ENCODE results near the gene PITPNM1. TPM values are rescaled to one million over a fixed set of nuclear protein-coding genes. Genes with fewer than 3 reads are reported as not detected.

PITPNM1 gene
- total RNA-seq, 4 donors from 2014 or later = 12.4 to 25.7 (median 19.7) TPM

- DNase-seq (ENCODE audit: low spot score in 2 of 2) = no peak
- no peak for TF ChIP-seq EP300 (IDR thresholded peaks at IDR 0.05)
- 71% methylated on average over 5 of the region's 5 CpGs for WGBS
Measured at GRCh38 chr11:67530282-67530592, 25.1 kb upstream of the PITPNM1 start.

DNA sequence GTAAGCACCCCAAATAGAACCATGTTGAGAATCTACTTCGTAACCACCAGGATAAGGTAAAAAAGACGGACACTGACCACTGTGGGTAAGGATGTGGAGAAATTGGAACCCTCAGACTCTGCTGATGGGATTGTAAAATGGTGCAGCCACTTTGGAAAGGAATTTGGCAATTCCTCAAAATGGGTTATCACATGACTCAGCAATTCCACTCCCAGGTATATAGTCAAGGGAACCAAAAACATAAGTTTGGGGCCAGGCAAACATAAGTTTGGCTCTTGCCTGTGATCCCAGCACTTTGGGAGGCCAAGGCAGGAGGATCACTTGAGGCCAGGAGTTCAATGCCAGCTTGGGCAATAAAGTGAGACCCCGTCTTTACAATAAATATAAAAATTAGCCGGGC lies 23.2 kb upstream of the PITPNM1 start:
- TF ChIP-seq POLR2A (IDR thresholded peaks at IDR 0.05) = no peak
- TF ChIP-seq POLR2AphosphoS5 (IDR thresholded peaks at IDR 0.05) = no peak
- TF ChIP-seq EP300 (IDR thresholded peaks at IDR 0.05) = no peak
- TF ChIP-seq CTCF (IDR thresholded peaks at IDR 0.05) = no peak
- no peaks in the 10 kb centered on the region for H3K36me3 ChIP-seq
- H3K27ac ChIP-seq = no peak overlapping the region
- H3K4me3 ChIP-seq = no peak overlapping the region
- DNase-seq (ENCODE audit: low spot score in 2 of 2) = no peak
- WGBS = 92% methylated on average over 4 of the region's 4 CpGs
- H3K9me3 ChIP-seq = no peaks in the 10 kb centered on the region
- no peaks in the 10 kb centered on the region for H3K4me1 ChIP-seq
- peaks cover 28% of the 10 kb centered on the region for H3K27me3 ChIP-seq

More at GRCh38 chr11:67530282-67530592, 25.1 kb upstream of the PITPNM1 start:
- H3K36me3 ChIP-seq = no peaks in the 10 kb centered on the region
- H3K27ac ChIP-seq = no peak overlapping the region
- no peak overlapping the region for H3K4me3 ChIP-seq
- no peaks in the 10 kb centered on the region for H3K9me3 ChIP-seq
- H3K27me3 ChIP-seq = peaks cover 10% of the 10 kb centered on the region
- H3K4me1 ChIP-seq = no peaks in the 10 kb centered on the region

GRCh38 chr11:67525275-67525976 lies 20.3 kb upstream of the PITPNM1 start:
- TF ChIP-seq CTCF (IDR thresholded peaks at IDR 0.05) = no peak
- no peak for TF ChIP-seq POLR2AphosphoS5 (IDR thresholded peaks at IDR 0.05)
- TF ChIP-seq POLR2A (IDR thresholded peaks at IDR 0.05) = no peak
- no peak for TF ChIP-seq EP300 (IDR thresholded peaks at IDR 0.05)
- no peaks in the 10 kb centered on the region for H3K36me3 ChIP-seq
- no peak overlapping the region for H3K27ac ChIP-seq
- no peak overlapping the region for H3K4me3 ChIP-seq
- WGBS = 83% methylated on average over 5 of the region's 5 CpGs
- H3K27me3 ChIP-seq = peaks cover 30% of the 10 kb centered on the region
- DNase-seq (ENCODE audit: low spot score in 2 of 2) = no peak
- H3K9me3 ChIP-seq = no peaks in the 10 kb centered on the region
- no peaks in the 10 kb centered on the region for H3K4me1 ChIP-seq

DNA sequence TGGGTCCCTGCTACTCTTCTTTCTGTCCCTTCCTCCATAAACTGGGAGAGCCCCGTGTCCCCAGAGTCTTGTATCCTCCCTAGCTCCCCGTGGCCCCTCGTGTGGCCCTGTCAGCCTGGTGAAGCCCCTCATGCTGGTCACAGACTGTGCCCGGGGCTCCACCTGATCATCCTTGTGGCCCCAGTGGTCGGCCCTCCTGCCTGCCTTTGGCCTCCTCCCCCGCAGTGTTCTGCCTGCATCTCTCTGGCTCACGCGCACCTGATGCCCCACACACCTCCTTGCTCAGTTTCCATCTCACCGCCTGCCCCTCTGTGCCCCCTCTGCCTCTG lies 19.3 kb upstream of the PITPNM1 start:
- Histone ChIP-seq H3K4me3 (no peak overlapping the region), H3K4me1 (no peaks in the 10 kb centered on the region), H3K27me3 (peaks cover 30% of the 10 kb centered on the region), H3K27ac (no peak overlapping the region), H3K36me3 (no peaks in the 10 kb centered on the region), H3K9me3 (no peaks in the 10 kb centered on the region)
- no peak for DNase-seq (ENCODE audit: low spot score in 2 of 2)
- WGBS = 86% methylated on average over 9 of the region's 9 CpGs
- no peak for TF ChIP-seq EP300 (IDR thresholded peaks at IDR 0.05)
- TF ChIP-seq POLR2AphosphoS5 (IDR thresholded peaks at IDR 0.05) = no peak
- TF ChIP-seq POLR2A (IDR thresholded peaks at IDR 0.05) = no peak
- no peak for TF ChIP-seq CTCF (IDR thresholded peaks at IDR 0.05)

- no peaks in the 10 kb centered on the region for H3K4me1 ChIP-seq
- no peaks in the 10 kb centered on the region for H3K36me3 ChIP-seq
- H3K27ac ChIP-seq = no peak overlapping the region
- WGBS = 61% methylated on average over 2 of the region's 25 CpGs
- H3K4me3 ChIP-seq = no peak overlapping the region
- TF ChIP-seq EP300 (IDR thresholded peaks at IDR 0.05) (no peak), POLR2AphosphoS5 (IDR thresholded peaks at IDR 0.05) (no peak), POLR2A (IDR thresholded peaks at IDR 0.05) (no peak), CTCF (IDR thresholded peaks at IDR 0.05) (no peak)
- H3K27me3 ChIP-seq = peaks cover 30% of the 10 kb centered on the region
- no peaks in the 10 kb centered on the region for H3K9me3 ChIP-seq
- DNase-seq (ENCODE audit: low spot score in 2 of 2) = no peak
Measured at GRCh38 chr11:67523556-67524479, 18.7 kb upstream of the PITPNM1 start.
